GM12875 (cell line): ENCODE results near the gene PHGDH.

Source experiments
- H3K4me3 ChIP-seq: one replicate; pipeline ENCODE4 v1.5.1; 2011; ENCODE audit warnings: low read depth, low read length, control low read depth
- CTCF ChIP-seq: IDR thresholded peaks from 2 replicates; pipeline ENCODE4 v1.5.1; 2011; ENCODE audit warnings: low read depth, mild to moderate bottlenecking, control low read depth, inconsistent platforms, low read length, moderate library complexity, borderline replicate concordance; ENCODE audit not compliant: insufficient read depth

PHGDH gene

DNA sequence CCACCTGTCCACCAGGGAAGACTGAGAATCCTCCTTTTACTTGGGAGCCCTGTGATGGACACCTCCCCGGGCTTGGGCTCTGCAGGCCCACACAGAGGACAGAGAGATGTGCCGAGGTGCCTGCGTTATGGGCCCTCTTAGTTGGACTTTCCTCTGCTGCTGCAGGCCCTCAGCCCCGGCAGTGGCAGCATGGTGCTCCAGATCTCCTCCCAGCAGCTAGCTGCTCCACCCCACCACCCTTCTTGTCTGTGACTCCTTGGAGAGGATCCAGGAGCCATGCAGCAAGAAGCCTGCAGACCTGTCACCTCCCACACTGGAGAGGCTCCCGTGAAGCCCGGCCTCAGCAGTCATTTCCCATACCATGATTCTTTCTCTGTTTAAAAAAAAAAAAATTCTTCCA lies 27.4 kb downstream of the PHGDH start:
- TF ChIP-seq CTCF: no peak
- H3K4me3 ChIP-seq: no peak overlapping the region

GRCh38 chr1:119740261-119740660 lies 28.5 kb downstream of the PHGDH start:
- TF ChIP-seq CTCF: no peak
- no peak overlapping the region for H3K4me3 ChIP-seq

GRCh38 chr1:119740896-119741780 lies 29.4 kb downstream of the PHGDH start:
- no peak overlapping the region for H3K4me3 ChIP-seq
- no peak for TF ChIP-seq CTCF

GRCh38 chr1:119742202-119742601 lies 30.5 kb downstream of the PHGDH start:
- no peak overlapping the region for H3K4me3 ChIP-seq
- no peak for TF ChIP-seq CTCF

- no peak for TF ChIP-seq CTCF
- no peak overlapping the region for H3K4me3 ChIP-seq
These were observed 30.9 kb downstream of the PHGDH start for GRCh38 chr1:119742677-119743076.

GRCh38 chr1:119743308-119743707 lies 31.6 kb downstream of the PHGDH start:
- TF ChIP-seq CTCF: no peak

More at GRCh38 chr1:119743308-119743707, 31.6 kb downstream of the PHGDH start:
- H3K4me3 ChIP-seq: no peak overlapping the region
